B cell (primary cell): ENCODE data around the gene KRTAP4-4. TPM values are rescaled to one million over a fixed set of nuclear protein-coding genes. Genes with fewer than 3 reads are reported as not detected.

Experiments used
- ATAC-seq: fragments of 200-7000 bp; cut with Tn5 transposase; one replicate; pipeline ENCODE4 v1.10.0; 2021; ENCODE audit warnings: low read depth, mild to moderate bottlenecking, moderate number of reproducible peaks, moderate library complexity
- CTCF ChIA-PET: fragments of 350-600 bp; sonication (Branson Sonifier 250); formaldehyde crosslinking; loops from one replicate; lab custom pipeline; 2021; ENCODE audit warnings: antibody characterized with exemption, inconsistent platforms; lab: Charles Lee
- POLR2A ChIA-PET: fragments of 350-600 bp; sonication (Branson Sonifier 250); formaldehyde crosslinking; loops from one replicate; lab custom pipeline; 2021; ENCODE audit warnings: antibody characterized with exemption; lab: Charles Lee
- DNase-seq: peaks from one replicate; pipeline ENCODE4 v3.0.0; 2013
- H2AFZ ChIP-seq: 2 replicates; pipeline ENCODE4 v1.6.1; 2012; ENCODE audit warnings: mild to moderate bottlenecking, low read depth, low read length; ENCODE audit not compliant: insufficient read depth, poor library complexity, severe bottlenecking
- H3K27ac ChIP-seq, 2 donors: 1 replicate in 1 of 2; 2 replicates in 1 of 2; pipeline ENCODE4 v1.5.1; 2012 to 2013; ENCODE audit warnings: low read length in 2 of 2, mild to moderate bottlenecking in 2 of 2, moderate library complexity in 1 of 2
- H3K27me3 ChIP-seq, 4 experiments: fragments of 200-600 bp in 1 of 4; sonication (generic) in 1 of 4; replicated peaks in 1 of 4; 1 replicate in 2 of 4; 2 replicates in 2 of 4; pipeline versions ENCODE4 v1.6.1 to v1.7.0; 2013 to 2016; ENCODE audit warnings: low read length in 3 of 4, mild to moderate bottlenecking in 2 of 4, mixed read lengths in 1 of 4, moderate library complexity in 1 of 4; ENCODE audit not compliant: insufficient read depth in 4 of 4, control insufficient read depth in 3 of 4; ENCODE audit errors: control extremely low read depth in 1 of 4
- H3K36me3 ChIP-seq, 2 experiments: replicated peaks in 1 of 2; 1 replicate in 1 of 2; 2 replicates in 1 of 2; pipeline versions ENCODE4 v1.6.1 to v1.7.1; 2013; ENCODE audit warnings: low read length in 1 of 2; ENCODE audit not compliant: insufficient read depth in 2 of 2, control insufficient read depth in 1 of 2; ENCODE audit errors: control extremely low read depth in 1 of 2, extremely low read depth in 1 of 2
- H3K4me1 ChIP-seq, 2 donors: fragments of 200-600 bp in 1 of 2; sonication (generic) in 1 of 2; 1 replicate in 1 of 2; 2 replicates in 1 of 2; pipeline versions ENCODE4 v1.5.1 to v1.6.1; 2013 to 2017; ENCODE audit warnings: low read length in 2 of 2; ENCODE audit not compliant: control insufficient read depth in 2 of 2, insufficient read depth in 2 of 2
- H3K4me2 ChIP-seq: replicated peaks from 2 replicates; pipeline ENCODE3; 2012; ENCODE audit warnings: mild to moderate bottlenecking, low read depth, low read length; ENCODE audit not compliant: poor library complexity, severe bottlenecking
- H3K4me3 ChIP-seq, 5 experiments: fragments of 200-600 bp in 1 of 5; sonication (generic) in 1 of 5; 1 replicate in 3 of 5; 2 replicates in 2 of 5; pipeline versions ENCODE4 v1.5.1 to v1.7.0; 2011 to 2016; ENCODE audit warnings: low read length in 4 of 5, mild to moderate bottlenecking in 4 of 5, low read depth in 2 of 5, control low read depth in 1 of 5, moderate library complexity in 1 of 5; ENCODE audit not compliant: insufficient read depth in 1 of 5; ENCODE audit errors: control extremely low read depth in 1 of 5, extremely low read depth in 1 of 5
- H3K79me2 ChIP-seq: fragments of 200-600 bp; sonication (generic); one replicate; pipeline ENCODE4 v1.6.0; 2016; ENCODE audit warnings: low read length; ENCODE audit not compliant: control insufficient read depth, insufficient read depth
- H3K9ac ChIP-seq: fragments of 200-600 bp; sonication (generic); 2 replicates; pipeline ENCODE4 v1.6.1; 2017; ENCODE audit warnings: mild to moderate bottlenecking, low read length, moderate library complexity
- H3K9me3 ChIP-seq, 3 donors: one replicate each; pipeline versions ENCODE4 v1.6.1 to v1.7.1; 2013; ENCODE audit warnings: low read length in 2 of 3; ENCODE audit not compliant: control insufficient read depth in 2 of 3, insufficient read depth in 1 of 3; ENCODE audit errors: control extremely low read depth in 1 of 3
- H4K20me1 ChIP-seq: 2 replicates; pipeline ENCODE4 v1.6.0; 2012; ENCODE audit warnings: mild to moderate bottlenecking, low read length; ENCODE audit not compliant: insufficient read depth, control insufficient read depth, poor library complexity, severe bottlenecking
- H3K27ac Mint-ChIP-seq: one replicate; pipeline ENCODE4 v1.8.0; 2021; ENCODE audit warnings: mixed read lengths
- H3K27me3 Mint-ChIP-seq: one replicate; pipeline ENCODE4 v1.8.0; 2021; ENCODE audit warnings: mixed read lengths
- H3K4me1 Mint-ChIP-seq: one replicate; pipeline ENCODE4 v1.8.0; 2021; ENCODE audit warnings: mixed read lengths
- H3K4me3 Mint-ChIP-seq: one replicate; pipeline ENCODE4 v1.8.0; 2021; ENCODE audit warnings: mixed read lengths
- H3K9me3 Mint-ChIP-seq: one replicate; pipeline ENCODE4 v1.8.0; 2022; ENCODE audit warnings: mixed read lengths; ENCODE audit not compliant: insufficient read depth
- EZH2 ChIP-seq: IDR thresholded peaks from 2 replicates; pipeline ENCODE4 v1.6.1; 2012; ENCODE audit warnings: borderline replicate concordance, low read depth, mild to moderate bottlenecking, moderate library complexity, low read length; ENCODE audit not compliant: insufficient read depth, poor library complexity, severe bottlenecking
- WGBS: methylation state at CpG from one replicate; pipeline ENCODE4 v1.1.5; 2013; ENCODE audit warnings: missing lambda C conversion rate; ENCODE audit not compliant: insufficient coverage; 5-methylcytosine and 5-hydroxymethylcytosine counted together
- intact Hi-C: fragments of 100-400 bp; cut with micrococcal nuclease; formaldehyde crosslinking; loops from one replicate; pipeline ENCODE4 v1.10.0; 2022
- polyA plus RNA-seq: library from polyadenylated mRNA; depleted of rRNA; stranded (reverse); fragments of >200 nt; gene quantifications from 2 replicates; pipeline ENCODE4 v1.2.3, GENCODE V29; 2012
- total RNA-seq, 2 donors: library from RNA; stranded (reverse); fragments of 120-200 nt in 1 of 2; gene quantifications; 1 replicate in 1 of 2; 2 replicates in 1 of 2; pipeline versions ENCODE4 v1.2.3 to v1.2.4, GENCODE V29; 2013 to 2022
- TF ChIP-seq, protein P1 (sequence below): fragments of 200-600 bp; IDR thresholded peaks from one replicate; pipeline ENCODE4 v1.8.0; 2022; ENCODE audit warnings: antibody characterized with exemption, mild to moderate bottlenecking

The KRTAP4-4 gene
- total and polyA plus RNA-seq, 2 donors (not counting 1 experiment from before 2014, with no cell fraction given) = not detected

DNA sequence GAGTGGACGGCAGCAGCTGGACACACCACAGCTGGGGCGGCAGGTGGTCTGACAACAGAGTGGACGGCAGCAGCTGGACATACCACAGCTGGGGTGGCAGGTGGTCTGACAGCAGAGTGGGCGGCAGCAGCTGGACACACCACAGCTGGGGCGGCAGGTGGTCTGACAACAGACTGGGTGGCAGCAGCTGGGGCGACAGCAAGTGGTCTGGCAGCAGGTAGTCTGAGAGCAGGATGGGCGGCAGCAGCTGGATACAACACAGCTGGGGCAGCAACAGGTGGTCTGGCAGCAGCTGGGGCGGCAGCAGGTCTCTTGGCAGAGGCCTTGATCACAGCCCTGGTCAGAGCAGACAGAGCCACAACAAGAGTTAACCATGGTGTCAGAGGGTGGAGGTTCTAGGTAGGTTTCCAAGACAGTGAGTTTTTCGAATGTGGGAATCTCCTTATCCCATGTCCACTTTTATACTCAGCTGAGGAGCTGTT lies 24.0 kb upstream of the KRTAP4-4 start, which contains the start of gene KRTAP4-1:
Gene KRTAP4-1 (minus strand): TSS at position 432 of the 482 bp plus-strand sequence. CDS start 57 bp downstream, at position 375.
- H3K4me2 ChIP-seq = no peak within 1 kb of the TSS
- no peak within 1 kb of the TSS for H3K9ac ChIP-seq
- no peaks in the 10 kb centered on the region for H3K4me1 Mint-ChIP-seq
- ChIA-PET POLR2A (no interaction called here), CTCF (no interaction called here)
- H3K4me3 ChIP-seq = no peak within 1 kb of the TSS
- H3K36me3 ChIP-seq = no peaks in the 10 kb centered on the region
- H3K9me3 Mint-ChIP-seq = no peaks in the 10 kb centered on the region
- no peak for ATAC-seq
- no peaks in the 10 kb centered on the region for H3K9me3 ChIP-seq
- no peak within 1 kb of the TSS for H2AFZ ChIP-seq
- H4K20me1 ChIP-seq = no peaks in the 10 kb centered on the region
- no peaks in the 10 kb centered on the region for H3K4me1 ChIP-seq
- no peak for DNase-seq
- no peaks in the 10 kb centered on the region for H3K79me2 ChIP-seq
- intact Hi-C loops = no loop called here
- no peak within 1 kb of the TSS for H3K4me3 Mint-ChIP-seq
- H3K27me3 Mint-ChIP-seq = peaks cover 28% of the 10 kb centered on the region
- H3K27ac ChIP-seq = no peak within 1 kb of the TSS
- no peak within 1 kb of the TSS for H3K27ac Mint-ChIP-seq
- TF ChIP-seq, protein P1, sequence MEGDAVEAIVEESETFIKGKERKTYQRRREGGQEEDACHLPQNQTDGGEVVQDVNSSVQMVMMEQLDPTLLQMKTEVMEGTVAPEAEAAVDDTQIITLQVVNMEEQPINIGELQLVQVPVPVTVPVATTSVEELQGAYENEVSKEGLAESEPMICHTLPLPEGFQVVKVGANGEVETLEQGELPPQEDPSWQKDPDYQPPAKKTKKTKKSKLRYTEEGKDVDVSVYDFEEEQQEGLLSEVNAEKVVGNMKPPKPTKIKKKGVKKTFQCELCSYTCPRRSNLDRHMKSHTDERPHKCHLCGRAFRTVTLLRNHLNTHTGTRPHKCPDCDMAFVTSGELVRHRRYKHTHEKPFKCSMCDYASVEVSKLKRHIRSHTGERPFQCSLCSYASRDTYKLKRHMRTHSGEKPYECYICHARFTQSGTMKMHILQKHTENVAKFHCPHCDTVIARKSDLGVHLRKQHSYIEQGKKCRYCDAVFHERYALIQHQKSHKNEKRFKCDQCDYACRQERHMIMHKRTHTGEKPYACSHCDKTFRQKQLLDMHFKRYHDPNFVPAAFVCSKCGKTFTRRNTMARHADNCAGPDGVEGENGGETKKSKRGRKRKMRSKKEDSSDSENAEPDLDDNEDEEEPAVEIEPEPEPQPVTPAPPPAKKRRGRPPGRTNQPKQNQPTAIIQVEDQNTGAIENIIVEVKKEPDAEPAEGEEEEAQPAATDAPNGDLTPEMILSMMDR = no peak
- no peak for TF ChIP-seq EZH2
- 89% methylated on average over 8 of the region's 9 CpGs for WGBS
- H3K27me3 ChIP-seq = no peaks in the 10 kb centered on the region

DNA sequence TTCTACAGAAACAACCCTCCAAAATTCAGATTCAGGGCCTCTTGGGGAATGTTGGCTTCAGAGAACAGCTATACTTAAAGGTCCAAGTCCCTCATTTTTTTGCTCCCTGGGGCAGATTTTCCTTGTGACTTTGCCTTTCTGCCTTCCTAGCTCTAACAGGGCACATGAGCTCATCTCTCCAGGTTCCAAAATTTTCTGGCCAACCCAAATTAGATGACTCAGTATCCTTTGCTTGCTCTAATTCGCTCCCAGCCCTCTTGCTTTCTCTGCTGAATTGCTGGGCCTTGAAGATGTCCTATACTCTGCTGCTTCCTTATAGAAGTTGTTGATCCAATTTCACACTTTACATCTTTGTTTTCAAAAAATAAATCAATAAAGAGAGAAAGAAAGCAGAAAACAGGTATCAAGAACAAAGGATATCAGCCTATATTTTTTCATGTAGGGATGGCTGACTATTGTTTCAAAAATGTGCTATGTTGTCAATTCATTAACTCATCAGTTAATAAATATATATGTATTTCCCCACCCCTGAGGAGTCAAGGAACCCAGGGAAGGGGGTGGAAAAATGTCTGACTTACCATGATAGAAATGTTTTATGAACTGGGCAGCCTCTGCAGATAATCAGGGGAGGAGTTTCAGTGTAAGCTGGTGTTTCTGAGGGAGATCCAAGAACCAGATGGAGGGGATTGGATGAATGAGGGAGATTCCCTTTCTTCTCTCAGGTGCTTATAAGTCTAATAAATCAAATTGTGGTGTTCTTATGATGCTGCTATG lies 18.5 kb upstream of the KRTAP4-4 start:
- H3K36me3 ChIP-seq = no peaks in the 10 kb centered on the region
- Mint-ChIP-seq H3K4me3 (no peak overlapping the region), H3K27ac (no peak overlapping the region), H3K4me1 (peaks cover 42% of the 10 kb centered on the region), H3K9me3 (no peaks in the 10 kb centered on the region), H3K27me3 (peaks cover under 1% of the 10 kb centered on the region)
- ChIA-PET POLR2A (no interaction called here), CTCF (interaction anchor here (1.2 kb wide), 1 partner anchor 10 kb away, joined by 3 read pairs; no protein-coding TSS in a partner anchor)
- H3K79me2 ChIP-seq = no peaks in the 10 kb centered on the region
- H3K9me3 ChIP-seq = no peaks in the 10 kb centered on the region
- WGBS = 100% methylated on average over 1 of the region's 1 CpG
- no peaks in the 10 kb centered on the region for H4K20me1 ChIP-seq
- intact Hi-C loops = loop anchor here (5.0 kb wide), 1 partner anchor 62 kb away; the partner anchor contains the start of gene KRTAP4-11
- peaks cover 39 to 41% of the 10 kb centered on the region in 2 donors for H3K4me1 ChIP-seq
- no peak overlapping the region for H3K9ac ChIP-seq
- H3K4me3 ChIP-seq = no peak overlapping the region
- DNase-seq (no peak), ATAC-seq (no peak)
- TF ChIP-seq EZH2 = no peak
- TF ChIP-seq, protein P1 = no peak
- no peak overlapping the region for H3K4me2 ChIP-seq
- no peak overlapping the region for H3K27ac ChIP-seq
- H2AFZ ChIP-seq = no peak overlapping the region
- no peaks in the 10 kb centered on the region for H3K27me3 ChIP-seq
